Neuronal stem cell (in vitro differentiated cells): Measurements from ENCODE around the gene KAT2B.
A peak's percentile ranks its signal among the peaks of the same experiment; 100 is the strongest.

Experiments
- DNase-seq: peaks from one replicate; pipeline ENCODE4 v3.0.0-alpha.2; 2013; ENCODE audit warnings: low spot score
- H2AFZ ChIP-seq: one replicate; pipeline ENCODE4 v1.6.1; 2013; ENCODE audit warnings: mild to moderate bottlenecking, low read length, inconsistent platforms
- H2AK5ac ChIP-seq: 2 replicates; pipeline ENCODE4 v1.6.1; 2013; ENCODE audit warnings: low read depth, mild to moderate bottlenecking, inconsistent platforms, low read length, moderate library complexity, mixed read lengths
- H2BK120ac ChIP-seq: 2 replicates; pipeline ENCODE4 v1.6.1; 2013; ENCODE audit warnings: low read depth, mild to moderate bottlenecking, inconsistent platforms, low read length, moderate library complexity, mixed read lengths
- H2BK12ac ChIP-seq: one replicate; pipeline ENCODE4 v1.6.1; 2013; ENCODE audit warnings: low read length, inconsistent platforms
- H2BK15ac ChIP-seq: 2 replicates; pipeline ENCODE4 v1.6.1; 2013; ENCODE audit warnings: mild to moderate bottlenecking, low read length, inconsistent platforms, mixed read lengths
- H2BK5ac ChIP-seq: one replicate; pipeline ENCODE4 v1.6.1; 2013; ENCODE audit warnings: inconsistent platforms, mild to moderate bottlenecking, low read length, moderate library complexity
- H3K14ac ChIP-seq: one replicate; pipeline ENCODE4 v1.6.1; 2013; ENCODE audit warnings: low read length, inconsistent platforms
- H3K18ac ChIP-seq: 2 replicates; pipeline ENCODE4 v1.6.1; 2013; ENCODE audit warnings: low read length, inconsistent platforms
- H3K23ac ChIP-seq: 2 replicates; pipeline ENCODE4 v1.6.1; 2013; ENCODE audit warnings: low read depth, mild to moderate bottlenecking, mixed read lengths, low read length, inconsistent platforms; ENCODE audit not compliant: poor library complexity
- H3K27ac ChIP-seq: replicated peaks from 3 replicates; pipeline ENCODE4 v1.5.1; 2013; ENCODE audit warnings: low read length, inconsistent platforms
- H3K27me3 ChIP-seq, 3 experiments: 2 replicates each; pipeline ENCODE4 v1.6.1; 2013; ENCODE audit warnings: low read length in 3 of 3, mild to moderate bottlenecking in 2 of 3, inconsistent platforms in 1 of 3, low read depth in 1 of 3, mixed read lengths in 1 of 3, moderate library complexity in 1 of 3; ENCODE audit not compliant: control insufficient read depth in 3 of 3, insufficient read depth in 3 of 3
- H3K36me3 ChIP-seq, 2 donors: replicated peaks in 1 of 2; 2 replicates each; pipeline ENCODE4 v1.6.1; 2013; ENCODE audit warnings: low read length in 2 of 2; ENCODE audit not compliant: control insufficient read depth in 2 of 2, insufficient read depth in 2 of 2
- H3K4ac ChIP-seq: 2 replicates; pipeline ENCODE4 v1.6.1; 2013; ENCODE audit warnings: inconsistent platforms, mild to moderate bottlenecking, low read length, moderate library complexity
- H3K4me1 ChIP-seq, 2 donors: 1 replicate in 1 of 2; 2 replicates in 1 of 2; pipeline ENCODE4 v1.6.1; 2013; ENCODE audit warnings: low read length in 2 of 2, low read depth in 1 of 2; ENCODE audit not compliant: control insufficient read depth in 2 of 2, insufficient read depth in 1 of 2
- H3K4me2 ChIP-seq: one replicate; pipeline ENCODE4 v1.6.1; 2013; ENCODE audit warnings: mild to moderate bottlenecking, low read length, inconsistent platforms; ENCODE audit not compliant: insufficient read depth, poor library complexity, severe bottlenecking
- H3K4me3 ChIP-seq, 2 donors: 2 replicates each; pipeline ENCODE4 v1.5.1; 2013; ENCODE audit warnings: low read length in 2 of 2, mild to moderate bottlenecking in 2 of 2, inconsistent platforms in 1 of 2, moderate library complexity in 1 of 2
- H3K79me1 ChIP-seq: one replicate; pipeline ENCODE4 v1.6.1; 2013; ENCODE audit warnings: low read depth, mild to moderate bottlenecking, inconsistent platforms, low read length, moderate library complexity
- H3K9ac ChIP-seq: one replicate; pipeline ENCODE4 v1.6.1; 2013; ENCODE audit warnings: mild to moderate bottlenecking, low read depth, low read length, inconsistent platforms; ENCODE audit not compliant: poor library complexity
- H3K9me3 ChIP-seq, 2 donors: replicated peaks in 1 of 2; 2 replicates each; pipeline versions ENCODE3 to v1.6.1; 2013; ENCODE audit warnings: low read length in 2 of 2, mild to moderate bottlenecking in 2 of 2, inconsistent platforms in 1 of 2, low read depth in 1 of 2, mixed read lengths in 1 of 2, moderate library complexity in 1 of 2; ENCODE audit not compliant: control insufficient read depth in 2 of 2, insufficient read depth in 1 of 2
- H4K8ac ChIP-seq: one replicate; pipeline ENCODE4 v1.6.1; 2013; ENCODE audit warnings: low read depth, mild to moderate bottlenecking, inconsistent platforms, low read length, moderate library complexity
- H4K91ac ChIP-seq: one replicate; pipeline ENCODE4 v1.6.1; 2013; ENCODE audit warnings: low read length, low read depth, mild to moderate bottlenecking, inconsistent platforms; ENCODE audit not compliant: poor library complexity
- WGBS, 2 donors: extraction: QIAGEN DNeasy Blood & Tissue Kit; methylation state at CpG; one replicate each; pipeline ENCODE4 v1.1.7; 2013; ENCODE audit warnings: missing lambda C conversion rate in 2 of 2, mixed read lengths in 1 of 2; ENCODE audit not compliant: insufficient read length in 2 of 2, insufficient replicate concordance in 1 of 2; ENCODE audit errors: extremely low coverage in 2 of 2; 5-methylcytosine and 5-hydroxymethylcytosine counted together

The KAT2B gene

DNA sequence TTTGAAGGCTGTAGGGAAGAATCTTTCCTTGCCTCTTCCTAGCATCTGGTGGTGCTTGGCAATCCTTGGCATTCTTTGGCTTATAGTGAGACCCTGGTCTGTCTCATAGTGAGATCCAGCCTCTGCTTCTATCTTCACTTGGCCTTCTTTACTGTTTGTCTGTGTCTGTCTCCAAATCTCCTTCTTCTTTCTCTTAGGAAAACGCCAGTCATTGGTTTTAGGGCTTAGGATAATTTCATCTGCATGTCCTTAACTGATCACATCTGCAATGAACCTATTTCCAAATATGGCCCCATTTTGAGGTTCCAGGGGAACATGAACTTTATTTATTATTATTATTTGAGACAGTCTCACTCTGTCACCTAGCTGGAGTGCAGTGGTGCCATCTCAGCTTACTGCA lies 25.8 kb downstream of the KAT2B start:
- DNase-seq = no peak
- Histone ChIP-seq H3K4me2 (no peak overlapping the region), H3K79me1 (no peaks in the 10 kb centered on the region), H3K4me3 (no peak overlapping the region), H2AK5ac (no peak overlapping the region), H3K36me3 (no peaks in the 10 kb centered on the region), H2BK15ac (no peak overlapping the region), H3K27ac (no peak overlapping the region), H3K18ac (no peak overlapping the region), H3K4me1 (peaks cover 3 to 5% of the 10 kb centered on the region in 2 donors), H4K91ac (no peak overlapping the region), H4K8ac (no peak overlapping the region), H3K9me3 (no peaks in the 10 kb centered on the region), H3K27me3 (no peaks in the 10 kb centered on the region), H2BK12ac (no peak overlapping the region), H2BK5ac (no peak overlapping the region), H2AFZ (no peak overlapping the region), H3K4ac (no peak overlapping the region), H2BK120ac (no peak overlapping the region), H3K23ac (no peak overlapping the region), H3K9ac (no peak overlapping the region), H3K14ac (no peak overlapping the region)
- WGBS, 2 donors = no CpG with 5 or more reads among the region's 1 CpG

DNA sequence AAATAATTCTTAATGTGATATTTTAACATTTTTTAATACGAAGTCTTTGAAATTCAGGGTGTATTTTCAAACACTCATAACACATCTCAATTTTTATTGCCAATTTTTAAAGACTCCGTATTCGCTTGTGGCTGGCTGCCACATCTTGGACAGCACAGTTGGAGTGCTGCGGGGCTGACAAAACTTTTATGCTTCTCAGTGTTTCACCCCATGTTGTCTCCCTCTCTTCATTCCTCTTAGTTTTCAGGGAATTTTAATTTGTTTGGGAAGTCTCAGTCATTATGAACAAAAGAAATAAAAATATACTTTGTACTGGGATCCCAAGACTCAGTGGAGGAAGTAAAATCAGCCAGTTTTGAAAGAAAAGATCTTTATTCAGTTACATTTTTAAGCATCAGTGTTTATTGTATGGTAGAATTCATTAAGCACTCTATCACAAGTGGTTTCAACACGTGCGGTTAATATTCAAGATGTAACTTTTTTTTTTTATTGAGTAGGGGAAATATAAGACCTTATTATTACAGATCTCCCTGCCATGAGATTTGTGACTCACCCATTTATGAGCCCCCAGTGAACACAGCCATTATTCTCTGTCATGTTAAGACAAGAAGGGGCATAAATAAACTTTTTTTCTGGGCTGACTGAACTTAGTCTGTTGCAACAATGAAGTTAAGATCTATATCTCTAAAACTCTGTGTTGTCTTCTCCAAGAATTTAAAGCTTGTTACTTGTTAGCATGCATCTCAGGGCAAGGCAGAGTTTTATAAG lies 26.8 kb downstream of the KAT2B start:
- Histone ChIP-seq H2BK120ac (no peak overlapping the region), H2BK5ac (no peak overlapping the region), H3K36me3 (no peaks in the 10 kb centered on the region), H3K14ac (no peak overlapping the region), H3K27ac (no peak overlapping the region), H3K9ac (no peak overlapping the region), H2AK5ac (no peak overlapping the region), H3K4me3 (no peak overlapping the region), H3K18ac (no peak overlapping the region), H3K27me3 (no peaks in the 10 kb centered on the region), H3K4ac (no peak overlapping the region), H3K9me3 (no peaks in the 10 kb centered on the region), H4K8ac (no peak overlapping the region), H4K91ac (no peak overlapping the region), H2BK12ac (no peak overlapping the region), H2AFZ (peak overlapping the region; percentile 51), H3K79me1 (no peaks in the 10 kb centered on the region), H2BK15ac (no peak overlapping the region), H3K23ac (no peak overlapping the region), H3K4me2 (no peak overlapping the region), H3K4me1 (peaks cover 3 to 10% of the 10 kb centered on the region in 2 donors)
- WGBS, 2 donors = no CpG with 5 or more reads among the region's 6 CpGs
- DNase-seq = no peak

DNA sequence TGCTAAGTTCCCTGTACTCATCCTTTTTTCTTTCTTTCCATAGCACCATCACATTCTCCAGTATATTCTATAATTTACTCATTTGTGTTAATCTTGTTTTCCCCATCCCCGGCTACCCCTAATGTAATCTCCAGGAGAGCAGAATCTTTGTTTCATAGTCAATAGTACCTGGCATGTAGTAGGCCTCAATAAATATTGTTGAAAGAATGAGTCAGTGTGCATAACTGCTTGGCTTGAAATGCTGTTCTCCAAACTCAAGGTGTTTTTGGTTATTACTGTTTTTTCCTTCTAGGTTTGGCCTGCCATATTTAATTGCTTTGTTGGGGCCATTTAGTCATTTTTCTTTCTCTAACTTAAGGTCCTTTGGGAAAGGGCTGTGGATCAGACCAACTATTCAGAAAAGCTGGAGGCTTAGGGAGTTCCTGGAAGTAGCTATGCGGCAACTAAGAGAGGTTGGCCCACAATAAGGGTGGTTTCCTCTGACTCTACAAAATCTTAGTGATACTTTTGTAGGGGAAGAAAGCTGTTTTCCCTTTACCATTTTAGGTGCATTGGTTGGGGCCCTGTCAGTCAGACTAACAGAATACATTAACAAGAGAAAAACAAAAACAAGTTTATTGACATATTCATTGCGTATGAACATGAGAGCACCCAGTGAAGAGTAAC lies 28.4 kb downstream of the KAT2B start:
- WGBS, 2 donors = no CpG with 5 or more reads among the region's 3 CpGs
- H3K4me1 ChIP-seq = peaks cover 8 to 14% of the 10 kb centered on the region in 2 donors
- H2BK5ac ChIP-seq = no peak overlapping the region
- H3K9ac ChIP-seq = no peak overlapping the region
- H2BK12ac ChIP-seq = no peak overlapping the region
- no peak overlapping the region for H3K27ac ChIP-seq
- no peak overlapping the region for H2AFZ ChIP-seq
- H4K91ac ChIP-seq = no peak overlapping the region
- no peaks in the 10 kb centered on the region for H3K36me3 ChIP-seq
- H2BK120ac ChIP-seq = no peak overlapping the region
- no peaks in the 10 kb centered on the region for H3K79me1 ChIP-seq
- no peak overlapping the region for H3K18ac ChIP-seq
- no peak for DNase-seq
- no peak overlapping the region for H3K4ac ChIP-seq
- H3K9me3 ChIP-seq = no peaks in the 10 kb centered on the region
- H2AK5ac ChIP-seq = no peak overlapping the region
- no peak overlapping the region for H2BK15ac ChIP-seq
- no peak overlapping the region for H3K14ac ChIP-seq
- no peak overlapping the region for H3K23ac ChIP-seq
- no peak overlapping the region for H4K8ac ChIP-seq
- H3K4me3 ChIP-seq = no peak overlapping the region
- no peak overlapping the region for H3K4me2 ChIP-seq
- H3K27me3 ChIP-seq = no peaks in the 10 kb centered on the region

DNA sequence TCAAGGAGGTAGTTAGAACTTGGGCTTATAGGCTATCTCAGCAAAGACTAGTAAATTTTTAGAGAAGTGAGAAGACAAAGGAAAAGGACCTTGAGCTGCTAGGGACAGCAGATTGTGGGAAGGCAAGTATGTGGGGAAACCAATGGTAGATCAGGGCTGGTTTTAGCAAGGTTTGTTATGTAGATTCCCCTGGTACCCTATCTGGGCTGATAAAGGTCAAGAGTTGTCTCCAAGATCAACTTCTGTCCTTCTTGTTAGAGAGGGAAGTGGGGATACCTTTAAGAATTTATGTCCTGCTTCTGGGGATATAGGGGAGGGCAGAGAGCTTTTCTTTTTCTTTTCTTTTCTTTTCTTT lies 28.9 kb downstream of the KAT2B start:
- no peak overlapping the region for H3K18ac ChIP-seq
- no peaks in the 10 kb centered on the region for H3K9me3 ChIP-seq
- H3K4me2 ChIP-seq = no peak overlapping the region
- DNase-seq = no peak
- no peak overlapping the region for H2BK12ac ChIP-seq
- H2AK5ac ChIP-seq = no peak overlapping the region
- H2BK120ac ChIP-seq = no peak overlapping the region
- peaks cover 8 to 14% of the 10 kb centered on the region in 2 donors for H3K4me1 ChIP-seq
- no peak overlapping the region for H3K27ac ChIP-seq
- H4K8ac ChIP-seq = no peak overlapping the region
- H3K14ac ChIP-seq = no peak overlapping the region
- no peak overlapping the region for H3K9ac ChIP-seq
- no peaks in the 10 kb centered on the region for H3K36me3 ChIP-seq
- no peak overlapping the region for H2BK5ac ChIP-seq
- no peak overlapping the region for H3K4ac ChIP-seq
- no peak overlapping the region for H4K91ac ChIP-seq
- H3K23ac ChIP-seq = no peak overlapping the region
- H3K79me1 ChIP-seq = no peaks in the 10 kb centered on the region
- H3K27me3 ChIP-seq = no peaks in the 10 kb centered on the region
- H2AFZ ChIP-seq = no peak overlapping the region
- H3K4me3 ChIP-seq = no peak overlapping the region
- no peak overlapping the region for H2BK15ac ChIP-seq
